Measurements from ENCODE around the gene MYO1D.

GRCh38 chr17:32833076-32833475, 43.8 kb downstream of the MYO1D start:
- TF ChIP-seq CTCF (IDR thresholded peaks at IDR 0.05; ENCODE audit: low read depth, low read length): no peak
- no peak for TF ChIP-seq EZH2phosphoT487 (IDR thresholded peaks at IDR 0.05; ENCODE audit: low read depth)

All from OCI-LY3 (cell line).